ENCODE data around the gene IER3. TPM values are rescaled to one million over a fixed set of nuclear protein-coding genes. Genes with fewer than 3 reads are reported as not detected.

Gene IER3
- total RNA-seq, 1 donor from 2014 or later, result 40.5 TPM

DNA sequence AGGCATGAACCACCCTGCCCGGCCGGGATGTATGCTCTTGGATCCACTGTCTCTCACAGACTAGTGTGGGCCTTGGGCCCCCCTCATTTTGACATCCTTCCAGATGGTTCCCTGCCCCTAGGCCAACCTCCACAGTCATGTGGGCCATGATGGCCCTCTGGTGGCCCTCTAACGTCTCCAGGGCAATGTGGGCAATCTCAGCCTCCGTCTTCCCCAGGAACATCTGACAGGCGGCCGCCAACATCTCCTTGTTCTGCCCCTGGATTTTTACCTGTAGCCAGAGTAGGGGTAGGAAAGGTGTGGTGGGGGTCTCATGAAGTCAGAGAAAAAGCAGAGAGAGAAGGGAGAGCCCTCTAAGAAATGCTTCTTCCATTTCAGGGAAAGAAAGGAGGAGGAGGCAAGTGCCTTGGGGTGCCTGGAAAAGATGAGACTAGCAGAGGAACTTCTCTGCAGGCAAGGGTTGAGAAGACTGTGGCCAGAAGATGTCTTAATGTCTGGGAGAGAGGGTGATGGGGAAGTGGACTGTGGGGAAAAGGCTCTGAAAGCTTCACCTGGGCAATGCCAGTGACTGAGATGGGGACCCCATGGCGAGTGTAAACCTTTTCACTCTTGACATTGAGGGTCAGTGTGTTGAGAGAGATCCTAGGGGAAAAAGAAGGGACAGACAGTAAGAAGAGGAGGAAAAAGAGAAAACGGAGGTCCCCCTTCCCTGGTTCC is 3.1 kb downstream of the IER3 start:
- no peak for DNase-seq (ENCODE audit: extremely low spot score in 2 of 2)
- Histone ChIP-seq H3K4me1 (peaks cover 62% of the 10 kb centered on the region), H3K27ac (peak overlapping the region; percentile 95), H3K4me3 (peak overlapping the region; percentile 65 to 89), H3K36me3 (peaks cover 0 to 39% of the 10 kb centered on the region in 2 donors), H3K9me3 (no peaks in the 10 kb centered on the region), H3K27me3 (no peaks in the 10 kb centered on the region)
- TF ChIP-seq POLR2A (IDR thresholded peaks at IDR 0.05), result no peak
- TF ChIP-seq CTCF (IDR thresholded peaks at IDR 0.05), result no peak
- intact Hi-C loops (cut with DNase I), result loop anchor here (2.0 to 5.0 kb wide), 2 partner anchors 41 to 144 kb away; partner anchors contain the start of gene DDR1

GRCh38 chr6:30740540-30740870 is 3.8 kb downstream of the IER3 start:
- Histone ChIP-seq H3K27me3 (no peaks in the 10 kb centered on the region), H3K4me1 (peaks cover 62% of the 10 kb centered on the region), H3K4me3 (no peak overlapping the region), H3K36me3 (peaks cover 0 to 46% of the 10 kb centered on the region in 2 donors), H3K9me3 (no peaks in the 10 kb centered on the region), H3K27ac (no peak overlapping the region)
- intact Hi-C loops (cut with DNase I), result loop anchor here (2.0 to 5.0 kb wide), 2 partner anchors 42 to 144 kb away; partner anchors contain the start of gene DDR1
- TF ChIP-seq CTCF (IDR thresholded peaks at IDR 0.05) (no peak), POLR2A (IDR thresholded peaks at IDR 0.05) (no peak), POLR2AphosphoS5 (IDR thresholded peaks at IDR 0.05; ENCODE audit: insufficient read depth in 1 of 2, low read depth in 1 of 2) (no peak)
- no peak for DNase-seq (ENCODE audit: extremely low spot score in 2 of 2)

DNA sequence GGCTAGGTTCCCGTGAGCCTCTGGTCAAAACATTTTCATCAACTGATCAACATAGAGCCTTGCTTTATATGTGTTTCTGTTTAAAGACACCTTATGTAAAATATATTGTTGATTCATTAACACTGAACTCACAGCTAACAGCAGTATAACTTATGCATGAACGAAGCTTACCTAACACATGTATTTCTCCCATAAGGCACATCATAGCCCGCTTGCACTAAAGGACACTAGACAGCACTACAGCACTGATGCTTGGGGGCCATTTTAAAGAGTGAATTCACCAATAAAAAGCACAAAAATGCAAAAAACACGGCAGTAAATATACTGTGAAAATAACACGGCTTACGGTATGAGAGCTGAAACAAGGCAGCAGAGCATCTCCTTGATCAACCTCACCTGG is 5.8 kb downstream of the IER3 start:
- TF ChIP-seq POLR2A (IDR thresholded peaks at IDR 0.05), result no peak
- no peak for TF ChIP-seq POLR2AphosphoS5 (IDR thresholded peaks at IDR 0.05; ENCODE audit: insufficient read depth in 1 of 2, low read depth in 1 of 2)
- TF ChIP-seq CTCF (IDR thresholded peaks at IDR 0.05), result no peak
- no peak overlapping the region for H3K27ac ChIP-seq
- H3K4me3 ChIP-seq, result no peak overlapping the region
- H3K4me1 ChIP-seq, result peaks cover 56% of the 10 kb centered on the region
- no peak for DNase-seq (ENCODE audit: extremely low spot score in 2 of 2)
- H3K36me3 ChIP-seq, result peaks cover 0 to 66% of the 10 kb centered on the region in 2 donors
- no peaks in the 10 kb centered on the region for H3K27me3 ChIP-seq
- H3K9me3 ChIP-seq, result no peaks in the 10 kb centered on the region
- intact Hi-C loops (cut with DNase I), result no loop called here

DNA sequence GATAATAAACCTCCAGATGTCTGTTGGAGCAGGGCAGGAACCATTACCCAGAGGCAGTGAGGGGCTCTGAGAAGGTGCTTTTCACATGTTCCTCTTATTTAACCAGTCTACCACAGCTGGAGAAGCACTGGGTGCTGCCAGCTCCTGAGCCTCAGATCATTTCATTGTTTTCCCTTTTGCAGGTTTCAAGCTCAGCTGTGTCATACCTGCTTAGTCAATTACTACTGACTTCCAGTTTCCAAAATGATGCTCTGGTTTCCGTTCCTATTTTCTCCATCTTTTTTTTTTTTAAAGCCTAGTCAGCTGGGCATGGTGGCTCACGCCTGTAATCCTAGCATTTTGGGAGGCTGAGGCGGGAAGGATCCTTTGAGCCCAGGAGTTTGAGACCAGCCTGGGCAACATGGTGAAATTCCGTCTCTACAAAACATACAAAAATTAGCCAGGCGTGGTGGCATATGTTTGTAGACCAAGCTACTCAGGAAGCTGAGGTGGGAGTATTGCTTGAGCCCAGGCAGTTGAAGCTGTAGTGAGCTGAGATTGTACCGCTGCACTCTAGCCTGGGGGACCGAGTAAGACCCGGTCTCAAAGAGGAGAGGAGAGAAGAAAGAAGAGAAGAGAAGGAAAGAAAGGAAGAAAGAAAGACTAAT is 8.6 kb downstream of the IER3 start:
- Histone ChIP-seq H3K9me3 (no peaks in the 10 kb centered on the region), H3K36me3 (peaks cover 0 to 87% of the 10 kb centered on the region in 2 donors), H3K4me1 (peaks cover 46% of the 10 kb centered on the region), H3K27ac (no peak overlapping the region), H3K4me3 (no peak overlapping the region), H3K27me3 (no peaks in the 10 kb centered on the region)
- no peak for DNase-seq (ENCODE audit: extremely low spot score in 2 of 2)
- TF ChIP-seq CTCF (IDR thresholded peaks at IDR 0.05), result no peak
- TF ChIP-seq POLR2AphosphoS5 (IDR thresholded peaks at IDR 0.05; ENCODE audit: insufficient read depth in 1 of 2, low read depth in 1 of 2), result no peak
- no peak for TF ChIP-seq POLR2A (IDR thresholded peaks at IDR 0.05)
- intact Hi-C loops (cut with DNase I), result no loop called here
